HCT116 (cell line): ENCODE data around the gene C5orf22.

Experiments
- EGR1 ChIP-seq: IDR thresholded peaks from 2 replicates; pipeline ENCODE4 v1.6.1; 2012; ENCODE audit warnings: low read depth
- ELF1 ChIP-seq: IDR thresholded peaks from 2 replicates; pipeline ENCODE4 v1.6.1; 2012; ENCODE audit warnings: low read depth, borderline replicate concordance
- POLR2A ChIP-seq: IDR thresholded peaks from 2 replicates; pipeline ENCODE4 v1.7.0; 2011; ENCODE audit warnings: borderline replicate concordance; ENCODE audit not compliant: insufficient read depth, insufficient read length; ENCODE audit errors: extremely low read depth
- TF ChIP-seq, protein P1 (sequence below), 3 experiments: fragments of 200-600 bp in 1 of 3; sonication (generic) in 1 of 3; IDR thresholded peaks in 2 of 3; conservative IDR thresholded peaks in 1 of 3; 2 replicates each; pipeline ENCODE4 v1.5.1; 2012 to 2017; ENCODE audit warnings: low read depth in 2 of 3, low read length in 2 of 3, antibody characterized with exemption in 1 of 3, borderline replicate concordance in 1 of 3, control low read depth in 1 of 3, mild to moderate bottlenecking in 1 of 3, mixed read lengths in 1 of 3, mixed run types in 1 of 3, moderate library complexity in 1 of 3; ENCODE audit not compliant: insufficient read depth in 1 of 3

DNA sequence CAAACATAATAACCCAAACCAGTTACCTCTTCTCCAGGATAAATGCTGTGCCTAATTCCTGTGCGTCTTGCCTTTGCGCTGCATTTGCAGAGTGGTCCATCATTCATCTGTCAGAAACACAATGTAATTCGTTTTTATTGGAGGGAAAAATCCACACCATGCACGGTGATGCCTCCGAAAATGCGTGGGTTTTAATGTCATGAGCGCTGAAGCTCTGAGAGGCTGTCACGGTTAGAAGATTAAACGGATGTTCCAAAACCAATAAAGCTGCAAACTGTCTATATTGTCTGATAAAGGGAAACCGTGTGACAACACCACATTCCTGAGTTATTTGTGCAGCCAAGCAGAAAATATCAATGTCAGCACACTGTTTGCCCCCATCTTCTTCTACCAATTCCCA is 27.6 kb upstream of the C5orf22 start:
- TF ChIP-seq, protein P1, sequence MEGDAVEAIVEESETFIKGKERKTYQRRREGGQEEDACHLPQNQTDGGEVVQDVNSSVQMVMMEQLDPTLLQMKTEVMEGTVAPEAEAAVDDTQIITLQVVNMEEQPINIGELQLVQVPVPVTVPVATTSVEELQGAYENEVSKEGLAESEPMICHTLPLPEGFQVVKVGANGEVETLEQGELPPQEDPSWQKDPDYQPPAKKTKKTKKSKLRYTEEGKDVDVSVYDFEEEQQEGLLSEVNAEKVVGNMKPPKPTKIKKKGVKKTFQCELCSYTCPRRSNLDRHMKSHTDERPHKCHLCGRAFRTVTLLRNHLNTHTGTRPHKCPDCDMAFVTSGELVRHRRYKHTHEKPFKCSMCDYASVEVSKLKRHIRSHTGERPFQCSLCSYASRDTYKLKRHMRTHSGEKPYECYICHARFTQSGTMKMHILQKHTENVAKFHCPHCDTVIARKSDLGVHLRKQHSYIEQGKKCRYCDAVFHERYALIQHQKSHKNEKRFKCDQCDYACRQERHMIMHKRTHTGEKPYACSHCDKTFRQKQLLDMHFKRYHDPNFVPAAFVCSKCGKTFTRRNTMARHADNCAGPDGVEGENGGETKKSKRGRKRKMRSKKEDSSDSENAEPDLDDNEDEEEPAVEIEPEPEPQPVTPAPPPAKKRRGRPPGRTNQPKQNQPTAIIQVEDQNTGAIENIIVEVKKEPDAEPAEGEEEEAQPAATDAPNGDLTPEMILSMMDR (IDR thresholded peaks at IDR 0.05 in 2 of 3, conservative IDR thresholded peaks at IDR 0.05 in 1 of 3; ENCODE audit: borderline replicate concordance in 1 of 3, insufficient read depth in 1 of 3, low read depth in 2 of 3, low read length in 2 of 3): no peak
- no peak for TF ChIP-seq POLR2A
- no peak for TF ChIP-seq EGR1
- TF ChIP-seq ELF1: no peak
